Stimulated activated CD8-positive, alpha-beta memory T cell treated with anti-CD3 and anti-CD28 coated beads, Interleukin-7, amount 100 ng/mL, for 1 hour (primary cell): ENCODE measurements around the gene TPPP2.

Experiments
- DNase-seq, 2 donors: peaks; one replicate each; pipeline ENCODE4 v3.0.0-alpha.2; 2020; ENCODE audit warnings: low read depth in 2 of 2

The TPPP2 gene

DNA sequence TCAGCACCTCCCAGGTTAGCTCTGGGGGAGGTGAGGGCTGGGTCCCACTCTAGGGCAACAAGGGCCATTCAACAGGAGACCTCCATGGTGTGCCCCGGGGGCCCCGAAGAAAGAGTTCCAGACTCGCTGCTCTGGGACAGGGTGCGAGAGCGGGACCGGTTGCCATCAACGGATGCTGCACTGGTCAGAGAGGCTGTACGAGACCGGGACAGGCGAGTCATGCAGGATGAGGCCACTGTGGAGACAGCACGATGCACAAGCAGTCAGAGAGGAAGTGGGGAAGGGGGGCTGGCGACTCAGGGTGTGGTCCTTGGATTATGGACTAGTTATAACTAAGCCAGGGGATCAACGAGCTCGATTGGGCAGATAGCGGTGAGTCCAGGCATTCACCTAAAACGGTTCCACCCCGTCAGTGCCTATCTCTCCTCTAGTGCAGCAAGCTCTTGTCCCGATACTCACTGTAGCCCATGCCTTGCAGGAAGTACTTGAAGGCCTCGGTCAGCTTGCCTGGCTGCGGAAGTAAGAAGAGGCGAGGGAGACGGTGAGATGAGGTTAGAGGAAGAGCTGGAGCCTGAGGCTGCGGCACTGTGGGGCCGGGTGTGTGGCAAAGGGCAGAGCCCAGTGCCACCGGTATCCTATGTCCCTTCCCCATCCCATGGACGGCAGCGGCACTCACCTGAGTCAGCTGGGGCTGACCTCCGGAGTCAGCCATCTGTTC, 12.3 kb upstream of the TPPP2 start:
- DNase-seq, result no peak

DNA sequence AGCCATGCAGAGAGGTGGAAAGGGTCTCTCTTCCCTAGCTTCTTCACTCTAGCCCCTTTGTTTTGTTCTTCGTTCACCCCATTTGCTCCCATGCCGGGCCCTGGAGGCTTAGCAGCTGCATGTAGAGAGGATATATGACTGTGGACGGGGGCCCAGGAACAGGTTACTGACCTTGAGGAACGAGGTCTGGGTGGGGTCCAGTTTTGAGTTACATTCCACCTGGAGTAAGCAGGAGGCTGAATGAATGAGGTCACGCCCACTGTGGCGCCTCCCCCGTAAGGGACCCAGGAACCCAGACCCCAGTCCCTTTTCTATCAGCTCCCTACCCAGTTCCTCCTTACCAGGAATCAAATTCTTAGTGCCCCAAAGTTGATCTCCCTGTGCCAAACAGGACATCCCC, 11.7 kb upstream of the TPPP2 start:
- no peak for DNase-seq

DNA sequence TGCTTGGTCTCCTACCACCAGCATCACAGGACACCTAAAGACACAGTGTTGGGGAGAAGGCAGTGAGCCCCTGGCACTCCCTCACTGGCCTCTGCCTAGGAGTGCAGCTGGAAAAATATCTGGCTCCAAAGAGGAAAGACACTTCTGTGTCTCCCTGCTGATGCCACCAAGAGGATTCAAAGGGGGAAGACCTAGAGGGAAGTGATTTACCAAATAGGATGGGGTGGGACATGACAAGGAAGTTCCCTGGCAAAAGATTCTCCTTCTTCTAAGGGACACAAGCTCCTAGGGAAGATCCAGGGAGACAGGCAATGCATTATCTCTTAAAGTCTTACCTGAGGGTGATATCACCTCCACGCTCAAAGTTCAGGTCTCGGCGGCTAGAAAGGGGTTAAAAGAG, 11.2 kb upstream of the TPPP2 start:
- DNase-seq, result no peak

DNA sequence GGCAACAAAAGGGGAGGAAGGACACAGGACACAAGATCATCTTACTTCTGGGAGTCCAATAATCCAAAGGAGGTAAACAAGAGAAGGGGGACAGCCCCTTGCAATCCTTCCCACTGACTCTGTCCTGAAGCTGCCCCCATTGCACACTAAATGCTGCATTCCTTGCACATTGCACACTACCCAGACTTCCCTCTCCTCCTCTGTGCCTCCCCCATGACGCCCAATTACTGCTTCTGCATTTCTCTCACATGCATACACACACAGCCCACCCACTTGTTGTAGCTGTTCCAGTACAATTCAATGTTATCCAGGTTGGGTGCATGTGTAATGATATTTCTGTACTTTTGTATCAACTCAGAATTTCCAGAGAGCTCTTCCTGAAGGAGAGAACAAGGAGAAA, 10.7 kb upstream of the TPPP2 start:
- DNase-seq, result no peak

DNA sequence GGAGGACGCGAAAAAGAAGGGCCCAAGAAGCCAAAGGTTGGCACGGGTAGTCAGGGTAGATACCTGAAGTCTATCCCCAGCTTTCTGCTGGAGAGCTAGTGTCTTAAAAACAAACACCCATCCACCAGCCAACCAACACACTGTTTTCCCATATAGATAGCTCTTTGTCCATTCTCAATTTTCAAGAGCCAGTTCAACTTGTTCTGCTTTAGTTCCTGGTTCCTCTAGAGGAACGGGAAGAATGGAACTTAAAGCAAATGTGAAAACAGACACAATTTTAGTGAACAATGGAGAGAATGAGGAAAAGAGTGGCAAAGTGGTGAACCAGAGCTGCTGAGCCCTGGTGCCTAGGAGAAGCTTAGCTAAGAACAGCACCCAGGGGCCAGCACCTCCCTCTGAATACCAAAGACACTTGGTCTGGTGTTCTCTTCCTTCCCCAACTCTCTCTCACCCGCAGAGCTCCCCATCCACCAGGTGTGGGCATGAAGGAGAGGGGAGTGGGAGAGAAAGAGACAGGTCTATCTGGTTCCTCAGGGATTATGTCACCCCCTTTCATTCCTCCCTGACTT, 9.0 kb upstream of the TPPP2 start:
- DNase-seq, result no peak

DNA sequence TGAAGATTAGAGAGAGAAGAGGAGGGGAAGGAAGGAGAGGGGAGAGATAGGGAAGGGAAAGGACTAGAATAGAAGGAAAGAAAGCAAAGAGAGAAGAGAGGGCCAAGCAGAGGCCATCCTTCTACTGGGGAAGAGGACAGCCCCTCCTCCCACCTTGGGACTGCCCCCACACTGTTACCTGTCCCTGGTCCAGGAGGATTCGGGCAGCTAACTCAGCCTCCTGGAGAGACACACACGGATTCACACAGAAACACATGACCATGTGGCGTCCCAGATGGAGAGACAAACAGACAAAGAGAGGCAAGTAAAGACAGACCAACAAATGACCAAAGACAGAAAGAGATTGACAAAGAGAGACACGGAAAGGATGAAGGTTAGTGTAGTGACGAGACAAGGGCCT, 7.3 kb upstream of the TPPP2 start:
- no peak for DNase-seq

DNA sequence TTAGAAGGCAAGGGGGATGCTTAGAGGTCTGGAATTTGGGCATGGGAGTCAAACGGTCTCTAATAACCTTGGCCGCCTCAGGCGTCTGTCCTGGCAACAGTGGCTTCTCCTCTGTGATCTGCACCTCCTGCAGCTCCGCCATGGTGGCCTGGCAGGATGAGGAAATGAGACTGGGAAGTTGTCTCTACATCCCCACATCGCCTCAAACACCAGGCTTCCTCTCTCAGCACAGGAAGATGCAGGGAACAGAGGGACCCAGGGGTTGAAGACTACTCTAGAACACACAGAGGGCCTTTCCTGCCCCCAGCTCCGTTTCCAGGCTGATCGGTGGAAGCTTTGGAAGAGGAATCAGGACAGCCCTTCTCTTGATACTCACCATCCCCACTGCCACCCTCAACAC, 6.8 kb upstream of the TPPP2 start:
- no peak for DNase-seq

DNA sequence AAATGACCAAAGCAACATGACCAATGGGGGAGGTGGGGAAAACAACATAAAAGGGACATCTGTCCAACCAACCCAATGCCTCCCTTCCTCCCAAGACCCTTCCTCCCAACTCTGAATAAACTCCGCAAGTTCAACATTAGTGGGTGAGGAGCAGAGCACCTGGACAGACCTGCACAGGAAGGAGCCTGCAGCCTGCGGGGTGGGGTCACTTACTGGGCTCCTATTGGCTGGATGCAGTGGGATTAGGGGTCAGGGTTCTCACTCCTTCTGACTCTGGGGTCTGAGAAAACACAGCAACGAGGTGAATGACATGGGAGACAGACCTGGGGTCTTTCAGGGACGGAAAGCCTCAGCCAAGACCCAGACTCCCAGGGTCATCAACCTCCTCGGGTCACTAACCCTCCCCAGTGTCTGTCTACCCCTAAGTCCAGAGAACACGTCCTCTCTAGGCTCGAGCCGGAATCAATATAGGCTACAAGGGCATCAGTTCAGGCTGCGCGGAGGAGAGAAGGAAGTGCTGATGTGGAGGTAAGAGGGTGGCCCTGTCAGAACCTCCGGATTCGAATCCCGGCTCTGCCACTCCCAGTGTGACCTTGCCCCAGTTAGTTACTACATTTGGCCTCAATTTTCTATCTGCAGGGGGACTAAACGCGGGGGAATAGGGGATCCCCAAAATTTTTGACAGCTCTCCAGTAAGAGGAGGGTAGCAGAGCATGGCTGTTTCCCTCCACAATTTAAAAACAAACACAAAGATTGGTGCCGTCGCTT, 6.0 kb upstream of the TPPP2 start:
- no peak for DNase-seq

DNA sequence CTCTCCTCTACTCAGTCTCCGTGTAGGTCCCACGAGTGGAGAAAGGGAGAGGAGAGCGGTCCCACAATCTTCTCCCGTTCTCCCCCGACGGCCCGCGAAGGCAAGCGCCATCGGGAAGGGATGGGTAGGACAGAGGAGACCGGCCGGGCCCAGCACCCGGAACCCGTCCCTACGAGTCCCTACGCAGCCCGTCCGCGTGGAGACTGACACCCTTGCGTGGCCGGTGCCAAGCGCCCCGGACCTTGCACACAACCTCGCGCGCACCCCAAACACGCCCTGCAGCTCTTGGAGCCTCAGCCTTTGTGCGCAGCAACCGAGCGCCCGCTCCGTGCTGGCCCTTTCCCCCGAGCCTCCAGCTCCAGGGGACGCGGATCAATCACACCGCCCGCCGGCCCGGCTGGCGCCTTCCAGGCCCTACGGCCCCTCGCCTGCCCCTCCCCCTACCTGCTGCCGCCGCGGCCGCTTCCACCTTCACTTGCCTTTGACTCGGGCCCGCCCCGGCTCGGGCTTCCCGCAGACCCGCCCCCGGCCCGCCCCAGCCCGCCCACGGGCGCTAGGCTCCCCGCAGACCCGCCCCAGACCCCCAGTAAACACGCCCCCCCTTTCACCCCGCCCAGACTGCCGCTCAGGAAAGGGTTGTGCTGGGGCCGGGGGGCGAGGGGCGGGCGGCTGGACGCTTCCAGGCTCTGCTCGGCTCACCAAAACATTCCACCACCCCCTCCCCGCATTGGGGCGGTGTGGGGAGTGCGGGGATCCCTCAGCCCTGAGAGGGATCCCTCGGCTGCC, 5.2 kb upstream of the TPPP2 start, which contains the start of gene NDRG2:
Gene NDRG2 (minus strand): TSS at position 477 of the 786 bp plus-strand sequence. CDS start 1,746 bp downstream, outside the sequence.
- peak; percentile 48 to 61 for DNase-seq

DNA sequence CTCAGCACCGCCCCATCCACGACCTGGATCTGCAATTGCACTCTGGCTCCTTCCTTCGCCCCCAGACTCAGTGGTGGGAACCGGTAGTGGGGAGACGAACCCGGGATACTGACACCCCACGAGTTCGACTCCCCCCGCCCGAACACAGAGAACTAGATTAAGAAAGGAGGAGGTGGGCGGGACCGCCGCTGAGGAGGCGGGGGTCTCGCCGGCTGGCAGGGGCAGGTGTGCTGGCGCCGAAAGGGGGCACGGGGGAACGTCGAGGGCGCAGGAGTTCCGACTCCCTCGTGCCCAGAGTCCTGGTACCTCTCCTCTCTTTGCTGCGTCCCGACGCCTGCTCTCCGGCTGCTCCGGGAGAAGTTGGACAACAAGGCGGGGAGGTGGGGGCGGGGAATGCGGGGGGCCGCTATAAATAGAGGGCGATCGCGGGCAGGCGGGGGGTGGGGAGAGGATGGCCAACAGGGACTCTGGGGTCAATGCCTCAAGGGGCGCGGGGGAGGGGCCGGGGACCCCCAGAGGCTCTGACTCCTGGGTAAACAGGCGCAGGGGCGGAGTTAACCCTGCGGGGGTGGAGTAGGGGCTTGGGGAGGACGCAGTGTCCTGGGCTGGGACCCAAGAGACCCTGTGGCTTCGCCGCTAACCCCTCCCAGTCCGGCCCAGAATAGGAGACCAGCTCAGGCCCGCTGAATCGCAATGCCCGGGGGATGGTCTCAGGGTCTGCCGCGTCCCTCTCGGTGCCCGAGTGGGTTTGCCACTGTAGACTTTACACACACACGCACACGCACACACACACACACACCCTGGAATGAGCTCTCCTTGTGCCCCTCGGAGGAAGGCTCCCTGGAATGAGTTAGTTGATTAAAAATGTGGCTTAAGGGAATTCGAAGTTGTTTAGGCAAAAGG, 4.4 kb upstream of the TPPP2 start:
- DNase-seq, result no peak

DNA sequence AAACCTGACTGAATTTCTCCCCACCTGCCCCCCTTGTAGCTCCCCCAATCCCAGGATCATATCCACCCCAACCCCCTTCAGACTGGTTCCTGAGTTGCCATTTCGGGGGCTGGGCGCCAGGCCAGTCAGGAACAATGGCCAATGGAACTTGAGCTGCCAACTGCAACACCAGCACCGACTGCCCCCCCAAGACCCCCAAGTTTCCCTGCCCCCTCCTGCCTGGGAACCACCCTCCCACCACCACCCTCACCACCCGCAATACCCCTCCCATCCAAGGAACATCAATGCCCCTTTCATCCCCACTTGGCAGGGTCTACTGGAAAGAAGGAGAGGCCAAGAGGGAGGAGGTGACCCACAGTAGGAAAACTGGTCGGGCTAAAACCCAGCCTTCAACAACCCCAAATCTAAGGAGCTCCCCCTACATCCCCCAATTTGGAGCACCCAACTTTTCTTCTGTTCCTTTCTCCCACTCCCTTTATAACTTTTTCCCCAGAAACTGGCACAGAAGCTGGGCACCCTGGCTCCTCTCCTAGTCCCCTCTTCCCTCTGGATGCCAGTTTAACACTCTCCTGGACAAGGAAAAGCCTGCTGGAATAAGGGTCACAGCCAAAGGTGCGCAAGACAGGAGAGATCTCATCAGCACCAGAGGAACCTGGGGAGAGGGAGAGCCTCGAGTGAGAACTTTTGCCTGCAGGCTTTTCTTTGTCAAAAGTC, 3.6 kb upstream of the TPPP2 start:
- DNase-seq, result no peak

DNA sequence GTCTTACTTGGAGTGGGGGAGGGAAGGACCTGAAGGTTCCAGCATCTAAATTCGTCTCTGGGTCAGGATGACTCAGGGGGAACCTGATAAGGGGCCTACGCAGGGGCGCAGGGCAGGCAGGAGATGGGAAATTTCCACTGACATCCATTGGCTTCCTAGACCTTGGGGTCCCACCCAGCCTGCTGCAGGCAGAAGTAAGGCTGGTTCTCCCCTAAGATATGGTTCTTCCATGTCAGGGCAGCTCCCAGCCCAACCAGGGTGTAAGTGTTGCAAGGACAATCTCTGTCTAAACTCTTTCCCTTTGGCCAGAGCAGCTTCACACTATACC, 3.1 kb upstream of the TPPP2 start:
- DNase-seq, result no peak

DNA sequence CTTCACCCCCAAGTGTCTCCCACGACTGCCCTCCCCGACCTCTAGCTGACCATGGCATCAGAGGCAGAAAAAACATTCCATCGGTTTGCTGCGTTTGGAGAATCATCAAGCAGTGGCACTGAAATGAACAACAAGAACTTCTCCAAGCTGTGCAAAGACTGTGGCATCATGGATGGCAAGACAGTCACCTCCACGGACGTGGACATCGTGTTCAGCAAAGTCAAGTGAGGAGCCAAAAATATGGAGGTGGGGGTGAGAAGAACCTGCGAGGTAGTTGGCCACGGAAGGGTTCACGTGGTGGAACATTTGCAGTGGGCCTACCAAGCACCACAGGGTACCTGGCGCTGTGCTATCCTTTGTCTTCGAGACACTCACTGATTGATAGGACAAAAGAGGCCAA, 514 bp downstream of the TPPP2 start:
- no peak for DNase-seq

DNA sequence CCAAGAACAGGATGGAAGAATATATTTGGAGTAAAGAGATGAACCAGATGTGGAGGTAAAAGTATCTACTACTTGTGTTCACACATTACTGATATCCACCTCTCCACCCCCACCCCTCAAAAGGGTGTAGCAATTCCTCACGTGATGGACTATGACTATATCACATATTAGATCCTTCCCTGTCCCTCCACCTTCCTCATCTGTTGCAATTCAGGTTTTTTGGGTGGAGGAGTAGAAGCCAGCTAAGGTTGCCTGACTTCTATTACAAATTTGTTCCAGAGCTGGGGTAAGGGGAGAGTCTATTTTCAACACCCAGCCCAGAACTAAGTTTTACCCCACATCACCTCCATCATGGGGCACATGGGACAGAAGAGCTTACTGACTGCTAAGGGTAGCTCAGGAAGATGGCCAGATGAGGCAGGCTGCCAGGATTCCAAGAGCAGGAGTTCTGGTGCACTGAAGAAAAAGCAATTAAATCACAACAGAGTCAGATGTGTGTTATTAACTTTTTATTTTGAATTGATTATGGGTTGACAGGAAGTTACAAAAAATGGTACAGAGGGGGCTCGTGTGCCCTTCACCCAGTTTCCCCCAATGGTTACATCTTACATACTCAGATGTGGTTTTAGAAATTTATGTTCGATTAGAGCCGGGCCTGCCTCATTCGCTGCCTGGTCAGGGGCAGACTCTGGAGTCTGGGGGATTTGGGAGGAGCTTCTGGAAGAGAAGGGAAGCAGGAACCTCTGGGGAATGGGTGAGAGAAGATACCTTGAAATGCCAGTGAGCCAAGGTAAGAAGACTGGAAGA, 2.5 kb downstream of the TPPP2 start:
- DNase-seq, result no peak

DNA sequence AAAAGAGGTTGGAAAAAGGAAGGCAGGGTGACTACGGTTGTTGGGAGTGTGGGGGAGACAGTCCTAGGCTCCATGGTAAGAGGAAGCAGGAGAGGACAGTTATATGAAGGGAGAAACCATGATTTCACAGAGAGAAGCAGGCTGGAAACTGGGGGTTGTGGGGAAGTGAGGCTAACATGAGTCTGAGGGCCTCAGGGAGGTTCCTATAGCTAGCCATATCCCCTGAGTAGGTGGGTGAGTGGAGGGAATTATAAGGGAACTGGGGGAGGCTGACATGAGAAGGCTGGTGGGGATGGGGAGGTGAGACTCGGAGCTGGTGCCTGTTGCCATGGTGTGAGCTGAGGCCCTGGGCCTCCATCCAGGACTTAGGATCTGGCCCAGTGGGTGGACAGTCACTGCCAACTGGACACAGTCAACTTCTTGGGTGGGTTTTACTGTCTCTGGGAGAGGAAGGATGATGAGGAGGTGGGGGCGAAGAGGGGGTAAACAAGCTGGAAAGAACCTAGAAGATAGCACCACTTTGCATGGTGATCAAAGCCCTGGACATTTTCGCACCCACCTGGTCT, 3.2 kb downstream of the TPPP2 start:
- no peak for DNase-seq

DNA sequence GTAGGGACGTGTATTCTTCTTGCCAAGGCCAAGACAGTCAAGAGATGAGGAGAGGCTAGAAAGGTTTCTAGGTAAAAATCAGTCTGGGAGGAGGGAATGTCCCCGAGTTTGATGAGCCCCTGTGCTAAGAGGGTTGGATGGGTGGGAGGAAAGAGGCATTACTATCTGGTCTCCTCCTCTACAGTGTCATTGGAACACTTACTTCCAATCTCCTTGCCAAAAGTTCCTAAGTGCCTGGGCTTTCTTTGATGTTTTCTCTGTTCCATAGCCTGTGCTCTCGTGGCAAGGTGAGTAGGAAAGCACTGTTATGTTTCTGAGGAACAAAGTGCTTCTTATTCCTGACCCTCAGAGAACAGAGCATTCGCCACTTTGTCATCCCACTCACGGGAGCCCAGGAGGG, 4.7 kb downstream of the TPPP2 start, which contains the start of gene RNASE13:
Gene RNASE13 (minus strand): TSS at position 101 of the 400 bp plus-strand sequence. CDS start 519 bp downstream, outside the sequence.
- no peak for DNase-seq

DNA sequence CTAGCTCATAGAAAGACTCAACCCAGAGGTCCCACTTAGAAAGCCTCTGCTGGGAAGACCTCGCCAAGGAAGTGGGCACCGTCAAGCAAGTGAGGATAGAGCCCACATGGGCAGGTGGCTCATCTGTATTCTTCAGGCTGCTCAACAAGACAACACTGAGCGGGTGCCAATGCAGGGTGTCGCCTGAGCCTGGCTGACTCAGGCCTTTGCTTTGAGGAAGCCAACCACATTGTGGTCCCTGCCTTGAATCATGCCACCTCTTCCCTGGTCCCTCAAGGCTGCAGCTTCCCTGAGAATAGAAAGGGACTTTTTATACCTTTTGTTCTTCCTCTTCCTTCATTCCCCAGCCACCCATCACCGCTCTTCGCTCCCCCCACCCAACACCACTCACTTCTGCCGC, 6.7 kb downstream of the TPPP2 start:
- DNase-seq, result no peak

DNA sequence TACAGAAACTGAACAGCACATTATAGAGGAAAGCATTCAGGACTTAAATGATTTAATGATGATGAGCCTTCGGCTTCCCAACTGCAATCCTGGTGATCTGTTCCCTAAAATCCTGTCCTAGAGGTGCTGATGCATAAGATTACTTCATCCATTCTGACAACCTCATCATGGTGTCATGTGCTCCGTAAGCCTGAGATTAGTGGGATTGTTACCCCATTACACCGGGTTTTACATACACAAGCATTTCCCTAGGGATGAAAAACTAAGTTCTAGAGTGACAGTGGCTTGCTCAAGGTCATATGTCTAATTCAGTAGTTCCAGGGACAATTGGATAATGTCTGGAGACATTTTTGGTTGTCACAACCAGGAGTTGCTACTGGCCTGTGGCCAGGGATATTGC, 7.1 kb downstream of the TPPP2 start:
- no peak for DNase-seq
